Measurements from ENCODE around the gene SEC24B.
"Not testable (repeated sequence)": the region's sequence is repeated elsewhere in the genome, so short reads cannot be mapped to it uniquely, and the experiment has no call there.

Gene SEC24B

DNA sequence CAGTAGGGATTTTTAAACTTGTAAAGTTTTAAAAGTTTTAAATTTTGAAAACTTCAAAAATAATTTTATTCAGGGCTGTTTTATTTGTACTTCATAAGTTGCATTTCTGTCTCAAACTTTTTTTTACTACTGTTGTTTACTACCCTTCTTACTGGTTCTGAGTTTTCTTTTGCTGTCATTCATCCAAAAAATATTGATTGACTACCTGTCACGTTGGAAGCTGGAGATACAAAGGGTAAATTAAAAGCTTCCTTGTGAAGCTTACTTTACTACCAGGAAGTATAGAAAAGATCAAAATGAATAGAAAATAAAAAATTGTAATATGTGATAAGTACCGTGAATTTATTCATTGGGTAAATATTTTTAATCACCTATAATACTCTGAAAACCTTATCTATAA, 77.1 kb downstream of the SEC24B start:
- Histone ChIP-seq H3K4ac (ENCODE audit: low read depth, low read length) (no peak overlapping the region), H2BK15ac (replicated peaks; ENCODE audit: low read depth) (no peak overlapping the region), H3K79me2 (ENCODE audit: control insufficient read depth, insufficient read depth, low read length) (no peaks in the 10 kb centered on the region), H2BK5ac (ENCODE audit: low read length) (no peak overlapping the region), H3K18ac (ENCODE audit: low read length) (no peak overlapping the region), H4K5ac (ENCODE audit: low read length) (no peak overlapping the region), H3K79me1 (ENCODE audit: low read length) (no peaks in the 10 kb centered on the region), H3K36me3 (ENCODE audit: control insufficient read depth, insufficient read depth, low read length) (no peaks in the 10 kb centered on the region), H4K8ac (ENCODE audit: low read depth, low read length) (no peak overlapping the region), H3K56ac (ENCODE audit: low read length) (no peak overlapping the region), H2BK120ac (ENCODE audit: low read depth, low read length) (no peak overlapping the region), H2AK5ac (ENCODE audit: low read length) (no peak overlapping the region), H3K4me1 (ENCODE audit: control insufficient read depth, low read depth, low read length) (no peaks in the 10 kb centered on the region), H3K4me3 (ENCODE audit: low read length) (no peak overlapping the region), H3K27ac (ENCODE audit: low read depth, low read length) (no peak overlapping the region), H3K23ac (ENCODE audit: low read length) (no peak overlapping the region), H3K4me2 (ENCODE audit: low read length) (no peak overlapping the region), H3K27me3 (ENCODE audit: insufficient read depth, low read length, poor library complexity) (no peaks in the 10 kb centered on the region), H3K9ac (ENCODE audit: low read length) (no peak overlapping the region)
- no peak for DNase-seq
- WGBS (ENCODE audit: extremely low coverage, insufficient coverage, low lambda C conversion rate), result no CpG with 5 or more reads among the region's 2 CpGs

DNA sequence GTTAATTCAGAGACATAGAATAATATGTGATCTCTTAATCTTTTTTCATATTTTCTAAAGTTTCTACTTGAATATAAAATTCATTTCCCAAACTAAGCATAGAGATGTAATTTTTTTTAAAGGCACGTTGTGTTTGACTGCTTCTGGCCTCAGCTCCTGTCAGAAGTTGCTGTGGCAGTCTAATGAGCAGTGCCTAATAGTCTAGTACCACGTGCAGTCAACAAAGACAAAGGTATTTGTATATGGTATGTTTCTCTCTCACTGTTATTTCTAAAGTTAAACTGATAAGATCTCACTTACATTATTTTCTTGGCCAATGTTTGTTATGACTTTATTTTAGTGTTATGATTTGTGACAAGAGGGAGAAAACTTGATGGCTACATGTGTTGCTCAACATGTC, 77.8 kb downstream of the SEC24B start:
- H2BK5ac ChIP-seq (ENCODE audit: low read length), result no peak overlapping the region
- H3K79me2 ChIP-seq (ENCODE audit: control insufficient read depth, insufficient read depth, low read length), result no peaks in the 10 kb centered on the region
- no peak overlapping the region for H3K4me2 ChIP-seq (ENCODE audit: low read length)
- no peak overlapping the region for H3K9ac ChIP-seq (ENCODE audit: low read length)
- H3K27ac ChIP-seq (ENCODE audit: low read depth, low read length), result no peak overlapping the region
- H3K23ac ChIP-seq (ENCODE audit: low read length), result no peak overlapping the region
- H3K18ac ChIP-seq (ENCODE audit: low read length), result no peak overlapping the region
- H3K79me1 ChIP-seq (ENCODE audit: low read length), result no peaks in the 10 kb centered on the region
- no peak overlapping the region for H3K4me3 ChIP-seq (ENCODE audit: low read length)
- no peak overlapping the region for H4K5ac ChIP-seq (ENCODE audit: low read length)
- DNase-seq, result no peak
- H2BK15ac ChIP-seq (replicated peaks; ENCODE audit: low read depth), result no peak overlapping the region
- H2AK5ac ChIP-seq (ENCODE audit: low read length), result no peak overlapping the region
- no peak overlapping the region for H3K56ac ChIP-seq (ENCODE audit: low read length)
- H3K4ac ChIP-seq (ENCODE audit: low read depth, low read length), result no peak overlapping the region
- H3K36me3 ChIP-seq (ENCODE audit: control insufficient read depth, insufficient read depth, low read length), result no peaks in the 10 kb centered on the region
- no peak overlapping the region for H4K8ac ChIP-seq (ENCODE audit: low read depth, low read length)
- WGBS (ENCODE audit: extremely low coverage, insufficient coverage, low lambda C conversion rate), result no CpG with 5 or more reads among the region's 2 CpGs
- no peaks in the 10 kb centered on the region for H3K4me1 ChIP-seq (ENCODE audit: control insufficient read depth, low read depth, low read length)
- H2BK120ac ChIP-seq (ENCODE audit: low read depth, low read length), result no peak overlapping the region
- no peaks in the 10 kb centered on the region for H3K27me3 ChIP-seq (ENCODE audit: insufficient read depth, low read length, poor library complexity)

DNA sequence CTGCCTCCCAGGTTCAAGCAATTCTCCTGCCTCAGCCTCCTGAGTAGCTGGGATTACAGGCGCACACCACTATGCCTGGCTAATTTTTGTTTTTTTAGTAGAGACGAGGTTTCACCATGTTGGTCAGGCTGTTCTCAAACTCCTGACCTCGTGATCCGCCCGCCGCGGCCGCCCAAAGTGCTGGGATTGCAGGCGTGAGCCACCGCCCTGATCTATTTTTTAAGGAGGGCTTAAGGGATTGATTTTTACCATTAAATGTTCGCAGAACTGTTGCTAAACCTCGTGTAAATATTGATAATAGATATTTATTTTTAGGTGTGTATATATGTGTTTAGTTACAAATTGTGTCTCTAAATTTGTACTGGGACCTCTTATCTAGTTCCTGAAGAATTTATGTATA, 79.8 kb downstream of the SEC24B start:
- WGBS (ENCODE audit: extremely low coverage, insufficient coverage, low lambda C conversion rate), result 100% methylated on average over 2 of the region's 12 CpGs
- not testable (repeated sequence) for H3K4ac ChIP-seq (ENCODE audit: low read depth, low read length); H3K4me1 ChIP-seq (ENCODE audit: control insufficient read depth, low read depth, low read length); H3K36me3 ChIP-seq (ENCODE audit: control insufficient read depth, insufficient read depth, low read length); H3K23ac ChIP-seq (ENCODE audit: low read length); H2BK120ac ChIP-seq (ENCODE audit: low read depth, low read length); H4K8ac ChIP-seq (ENCODE audit: low read depth, low read length); H3K79me1 ChIP-seq (ENCODE audit: low read length); H3K27ac ChIP-seq (ENCODE audit: low read depth, low read length); H2BK15ac ChIP-seq (replicated peaks; ENCODE audit: low read depth); DNase-seq; H3K9ac ChIP-seq (ENCODE audit: low read length); H3K27me3 ChIP-seq (ENCODE audit: insufficient read depth, low read length, poor library complexity); H2AK5ac ChIP-seq (ENCODE audit: low read length); H2BK5ac ChIP-seq (ENCODE audit: low read length); H4K5ac ChIP-seq (ENCODE audit: low read length); H3K79me2 ChIP-seq (ENCODE audit: control insufficient read depth, insufficient read depth, low read length); H3K56ac ChIP-seq (ENCODE audit: low read length); H3K4me3 ChIP-seq (ENCODE audit: low read length); H3K4me2 ChIP-seq (ENCODE audit: low read length); H3K18ac ChIP-seq (ENCODE audit: low read length)

DNA sequence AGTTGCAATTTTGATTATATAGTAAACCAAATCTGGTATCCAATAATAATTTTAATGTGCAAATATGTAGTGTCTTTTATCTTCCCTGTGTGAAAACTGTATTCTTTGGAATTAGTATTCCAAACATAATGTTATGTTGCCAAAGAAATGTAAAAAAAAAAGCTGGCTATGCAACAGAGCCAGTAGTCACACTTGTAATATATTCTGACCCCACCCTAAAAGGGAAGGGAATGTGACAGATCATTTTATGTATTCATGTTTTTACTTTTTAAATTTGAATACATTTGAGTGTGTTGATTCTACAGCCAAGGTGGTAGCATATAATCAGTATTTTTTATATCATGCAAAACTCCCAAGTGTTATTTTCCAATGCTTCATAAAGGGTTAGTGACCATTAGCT, 98.6 kb downstream of the SEC24B start:
- H2AK5ac ChIP-seq (ENCODE audit: low read length), result no peak overlapping the region

DNA sequence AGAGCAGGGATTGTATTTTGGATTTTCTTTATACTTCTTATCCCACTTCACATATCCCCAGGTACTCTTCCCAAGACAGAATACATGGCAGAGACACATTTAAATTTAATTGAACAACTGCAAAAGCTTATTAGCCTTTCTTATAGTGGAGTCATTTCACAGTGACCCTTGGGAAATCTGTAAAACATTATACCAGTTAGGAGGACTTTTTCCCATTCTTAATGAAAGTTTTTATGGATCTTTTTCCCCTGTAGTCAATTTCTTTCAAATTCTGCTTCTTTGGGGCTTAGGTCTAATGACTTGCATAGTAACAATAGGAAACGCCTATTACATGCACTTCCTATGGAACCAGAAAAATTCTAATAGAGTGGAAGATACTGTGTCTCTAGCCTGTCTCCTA, 111.8 kb downstream of the SEC24B start:
- H3K4ac ChIP-seq (ENCODE audit: low read depth, low read length), result no peak overlapping the region
- H3K56ac ChIP-seq (ENCODE audit: low read length), result no peak overlapping the region
- no peak overlapping the region for H3K23ac ChIP-seq (ENCODE audit: low read length)
- no peak overlapping the region for H4K5ac ChIP-seq (ENCODE audit: low read length)
- no peak overlapping the region for H3K4me2 ChIP-seq (ENCODE audit: low read length)
- H2BK15ac ChIP-seq (replicated peaks; ENCODE audit: low read depth), result no peak overlapping the region
- H3K79me2 ChIP-seq (ENCODE audit: control insufficient read depth, insufficient read depth, low read length), result no peaks in the 10 kb centered on the region
- no peaks in the 10 kb centered on the region for H3K27me3 ChIP-seq (ENCODE audit: insufficient read depth, low read length, poor library complexity)
- H3K4me1 ChIP-seq (ENCODE audit: control insufficient read depth, low read depth, low read length), result no peaks in the 10 kb centered on the region
- H3K36me3 ChIP-seq (ENCODE audit: control insufficient read depth, insufficient read depth, low read length), result no peaks in the 10 kb centered on the region
- H3K4me3 ChIP-seq (ENCODE audit: low read length), result no peak overlapping the region
- no peak for DNase-seq
- H4K8ac ChIP-seq (ENCODE audit: low read depth, low read length), result no peak overlapping the region
- WGBS (ENCODE audit: extremely low coverage, insufficient coverage, low lambda C conversion rate), result no CpG with 5 or more reads among the region's 1 CpG
- H2AK5ac ChIP-seq (ENCODE audit: low read length), result no peak overlapping the region
- no peak overlapping the region for H2BK5ac ChIP-seq (ENCODE audit: low read length)
- H2BK120ac ChIP-seq (ENCODE audit: low read depth, low read length), result no peak overlapping the region
- H3K27ac ChIP-seq (ENCODE audit: low read depth, low read length), result no peak overlapping the region
- H3K18ac ChIP-seq (ENCODE audit: low read length), result no peak overlapping the region
- H3K9ac ChIP-seq (ENCODE audit: low read length), result no peak overlapping the region
- H3K79me1 ChIP-seq (ENCODE audit: low read length), result no peaks in the 10 kb centered on the region

More for the DNA sequence above, 98.6 kb downstream of the SEC24B start:
- H3K56ac ChIP-seq (ENCODE audit: low read length), result no peak overlapping the region
- H2BK15ac ChIP-seq (replicated peaks; ENCODE audit: low read depth), result no peak overlapping the region
- H4K8ac ChIP-seq (ENCODE audit: low read depth, low read length), result no peak overlapping the region
- H3K4ac ChIP-seq (ENCODE audit: low read depth, low read length), result no peak overlapping the region
- H3K27me3 ChIP-seq (ENCODE audit: insufficient read depth, low read length, poor library complexity), result no peaks in the 10 kb centered on the region
- H3K36me3 ChIP-seq (ENCODE audit: control insufficient read depth, insufficient read depth, low read length), result no peaks in the 10 kb centered on the region
- H4K5ac ChIP-seq (ENCODE audit: low read length), result no peak overlapping the region
- H3K18ac ChIP-seq (ENCODE audit: low read length), result no peak overlapping the region
- H3K4me1 ChIP-seq (ENCODE audit: control insufficient read depth, low read depth, low read length), result no peaks in the 10 kb centered on the region
- H3K27ac ChIP-seq (ENCODE audit: low read depth, low read length), result no peak overlapping the region
- H2BK5ac ChIP-seq (ENCODE audit: low read length), result no peak overlapping the region
- H3K79me1 ChIP-seq (ENCODE audit: low read length), result no peaks in the 10 kb centered on the region
- H3K79me2 ChIP-seq (ENCODE audit: control insufficient read depth, insufficient read depth, low read length), result no peaks in the 10 kb centered on the region
- no peak overlapping the region for H3K9ac ChIP-seq (ENCODE audit: low read length)
- DNase-seq, result no peak
- no peak overlapping the region for H3K4me2 ChIP-seq (ENCODE audit: low read length)
- no peak overlapping the region for H2BK120ac ChIP-seq (ENCODE audit: low read depth, low read length)
- no peak overlapping the region for H3K23ac ChIP-seq (ENCODE audit: low read length)
- no peak overlapping the region for H3K4me3 ChIP-seq (ENCODE audit: low read length)

DNA sequence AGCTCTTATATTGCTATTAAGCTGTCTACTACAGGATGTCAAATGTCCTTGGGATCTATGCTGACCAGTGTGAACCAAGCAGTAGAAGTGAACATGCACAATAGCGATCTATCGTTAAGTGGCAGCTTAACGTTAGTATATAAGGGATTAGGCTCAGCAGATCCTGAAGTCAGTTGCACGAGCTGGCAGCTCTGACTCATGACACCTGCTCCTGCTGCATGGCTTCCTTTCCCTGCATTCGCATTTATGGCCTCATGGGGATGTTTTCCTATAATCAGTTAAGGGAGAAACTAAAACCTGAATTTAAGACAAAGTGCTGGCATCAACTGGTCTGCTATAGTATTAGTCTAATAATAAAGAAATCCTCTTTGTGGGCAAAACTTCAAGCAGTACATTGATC, 113.8 kb downstream of the SEC24B start:
- Histone ChIP-seq H3K27ac (ENCODE audit: low read depth, low read length) (no peak overlapping the region), H4K8ac (ENCODE audit: low read depth, low read length) (no peak overlapping the region), H3K4me2 (ENCODE audit: low read length) (no peak overlapping the region), H3K9ac (ENCODE audit: low read length) (no peak overlapping the region), H3K4ac (ENCODE audit: low read depth, low read length) (no peak overlapping the region), H3K23ac (ENCODE audit: low read length) (no peak overlapping the region), H2AK5ac (ENCODE audit: low read length) (no peak overlapping the region), H3K4me1 (ENCODE audit: control insufficient read depth, low read depth, low read length) (no peaks in the 10 kb centered on the region), H2BK120ac (ENCODE audit: low read depth, low read length) (no peak overlapping the region), H3K18ac (ENCODE audit: low read length) (no peak overlapping the region), H3K4me3 (ENCODE audit: low read length) (no peak overlapping the region), H3K79me2 (ENCODE audit: control insufficient read depth, insufficient read depth, low read length) (no peaks in the 10 kb centered on the region), H3K27me3 (ENCODE audit: insufficient read depth, low read length, poor library complexity) (no peaks in the 10 kb centered on the region), H2BK5ac (ENCODE audit: low read length) (no peak overlapping the region), H4K5ac (ENCODE audit: low read length) (no peak overlapping the region), H3K79me1 (ENCODE audit: low read length) (no peaks in the 10 kb centered on the region), H2BK15ac (replicated peaks; ENCODE audit: low read depth) (no peak overlapping the region), H3K36me3 (ENCODE audit: control insufficient read depth, insufficient read depth, low read length) (no peaks in the 10 kb centered on the region), H3K56ac (ENCODE audit: low read length) (no peak overlapping the region)
- no peak for DNase-seq
- WGBS (ENCODE audit: extremely low coverage, insufficient coverage, low lambda C conversion rate), result no CpG with 5 or more reads among the region's 5 CpGs

Measured in mesendoderm (in vitro differentiated cells).